Neural cell (in vitro differentiated cells): Measurements from ENCODE around the gene FBXL20. TPM values are rescaled to one million over a fixed set of nuclear protein-coding genes. Genes with fewer than 3 reads are reported as not detected.

Experiments used
- H2AFZ ChIP-seq: fragments of 200-600, 300-800 bp; sonication (generic), shearing (Covaris generic); 2 replicates; pipeline ENCODE4 v1.6.0; 2014; ENCODE audit warnings: low read depth, mild to moderate bottlenecking, antibody characterized with exemption, low read length, moderate library complexity
- H3F3A ChIP-seq: fragments of 200-600 bp; shearing (Covaris generic); 2 replicates; pipeline ENCODE4 v1.6.1; 2016; ENCODE audit warnings: mild to moderate bottlenecking, moderate library complexity, mixed read lengths, antibody characterized with exemption, low read length; ENCODE audit not compliant: insufficient read depth, poor library complexity, severe bottlenecking
- H3K27ac ChIP-seq: fragments of 200-600, 300-800 bp; sonication (generic), shearing (Covaris generic); 2 replicates; pipeline ENCODE4 v1.5.1; 2014; ENCODE audit warnings: mild to moderate bottlenecking, low read length, moderate library complexity
- H3K27me3 ChIP-seq: fragments of 300-800, 200-600 bp; sonication (generic), shearing (Covaris generic); 2 replicates; pipeline ENCODE4 v1.6.0; 2014; ENCODE audit warnings: mild to moderate bottlenecking, low read depth, low read length, moderate library complexity; ENCODE audit not compliant: insufficient read depth
- H3K36me3 ChIP-seq: fragments of 300-800, 200-600 bp; sonication (generic), shearing (Covaris generic); 2 replicates; pipeline ENCODE4 v1.5.1; 2014; ENCODE audit warnings: mild to moderate bottlenecking, antibody characterized with exemption, low read length, moderate library complexity; ENCODE audit not compliant: insufficient read depth
- H3K4me2 ChIP-seq: fragments of 300-800, 200-600 bp; sonication (generic), shearing (Covaris generic); 2 replicates; pipeline ENCODE4 v1.6.0; 2014; ENCODE audit warnings: mild to moderate bottlenecking, low read length
- H3K4me3 ChIP-seq: fragments of 300-800, 200-600 bp; sonication (generic), shearing (Covaris generic); 2 replicates; pipeline ENCODE4 v1.5.1; 2014; ENCODE audit warnings: mild to moderate bottlenecking, low read length, moderate library complexity
- H3K79me2 ChIP-seq: fragments of 200-600 bp; shearing (Covaris generic); replicated peaks from 2 replicates; pipeline ENCODE4 v1.6.0; 2014; ENCODE audit warnings: mild to moderate bottlenecking, low read length, moderate library complexity; ENCODE audit not compliant: insufficient read depth
- H3K9ac ChIP-seq: fragments of 300-800, 200-600 bp; sonication (generic), shearing (Covaris generic); 2 replicates; pipeline ENCODE4 v1.6.1; 2016; ENCODE audit warnings: mild to moderate bottlenecking, low read length, mixed read lengths
- H3K9me2 ChIP-seq: fragments of 200-600 bp; shearing (Covaris generic); 2 replicates; pipeline ENCODE4 v1.6.1; 2016; ENCODE audit warnings: mild to moderate bottlenecking, low read length, mixed read lengths; ENCODE audit not compliant: insufficient read depth
- H3K9me3 ChIP-seq: fragments of 200-600, 300-800 bp; sonication (generic), shearing (Covaris generic); 2 replicates; pipeline ENCODE4 v1.6.1; 2016; ENCODE audit warnings: mild to moderate bottlenecking, mixed run types, low read length, moderate library complexity, mixed read lengths
- H4K20me1 ChIP-seq: fragments of 200-600 bp; shearing (Covaris generic); 2 replicates; pipeline ENCODE4 v1.6.1; 2016; ENCODE audit warnings: mild to moderate bottlenecking, mixed run types; ENCODE audit not compliant: insufficient read depth
- CTCF ChIP-seq: fragments of 450-650 bp; IDR thresholded peaks from 2 replicates; pipeline ENCODE4 v1.5.1; 2014; ENCODE audit warnings: antibody characterized with exemption, mild to moderate bottlenecking, moderate library complexity; ENCODE audit not compliant: poor library complexity, severe bottlenecking
- EP300 ChIP-seq: fragments of 450-650 bp; conservative IDR thresholded peaks from 2 replicates; pipeline ENCODE4 v1.6.1; 2014; ENCODE audit warnings: antibody characterized with exemption, mild to moderate bottlenecking, moderate library complexity; ENCODE audit not compliant: poor library complexity, severe bottlenecking
- EZH2 ChIP-seq: fragments of 200-600, 300-800 bp; shearing (Covaris generic), sonication (generic); IDR thresholded peaks from 2 replicates; pipeline ENCODE4 v1.6.1; 2014; ENCODE audit warnings: antibody characterized with exemption, low read length, borderline replicate concordance, mild to moderate bottlenecking; ENCODE audit not compliant: insufficient read depth, poor library complexity, severe bottlenecking
- MXI1 ChIP-seq: fragments of 450-650 bp; conservative IDR thresholded peaks from 2 replicates; pipeline ENCODE4 v1.6.1; 2014; ENCODE audit warnings: antibody characterized with exemption, mild to moderate bottlenecking; ENCODE audit not compliant: poor library complexity, severe bottlenecking
- POLR2AphosphoS5 ChIP-seq: IDR thresholded peaks from 2 replicates; pipeline ENCODE4 v1.6.1; 2012
- RAD21 ChIP-seq: fragments of 450-650 bp; conservative IDR thresholded peaks from 2 replicates; pipeline ENCODE4 v1.6.1; 2014; ENCODE audit warnings: antibody characterized with exemption, mild to moderate bottlenecking, moderate library complexity
- REST ChIP-seq: IDR thresholded peaks from 2 replicates; pipeline ENCODE4 v1.6.1; 2012; ENCODE audit warnings: borderline replicate concordance
- SMC3 ChIP-seq: fragments of 450-650 bp; conservative IDR thresholded peaks from 2 replicates; pipeline ENCODE4 v1.6.1; 2014; ENCODE audit warnings: antibody characterized with exemption, mild to moderate bottlenecking, moderate library complexity; ENCODE audit not compliant: poor library complexity
- TAF1 ChIP-seq: IDR thresholded peaks from 2 replicates; pipeline ENCODE4 v1.6.1; 2012; ENCODE audit warnings: low read depth
- polyA plus RNA-seq: library from polyadenylated mRNA; depleted of rRNA; stranded (reverse); fragments of >200 nt; gene quantifications from 2 replicates; pipeline ENCODE4 v1.2.3, GENCODE V29; 2014

FBXL20 gene
- polyA plus RNA-seq, 1 donor from 2014 or later, result 12.0 TPM

- H3K27ac ChIP-seq, result no peak overlapping the region
- TF ChIP-seq SMC3 (no peak), MXI1 (no peak), EP300 (no peak), RAD21 (no peak), EZH2 (no peak), POLR2AphosphoS5 (no peak)
- H3K79me2 ChIP-seq, result no peaks in the 10 kb centered on the region
- no peaks in the 10 kb centered on the region for H3K36me3 ChIP-seq
- no peaks in the 10 kb centered on the region for H4K20me1 ChIP-seq
- no peaks in the 10 kb centered on the region for H3K9me2 ChIP-seq
- no peak overlapping the region for H3K4me2 ChIP-seq
- H2AFZ ChIP-seq, result no peak overlapping the region
- no peaks in the 10 kb centered on the region for H3K9me3 ChIP-seq
- H3K27me3 ChIP-seq, result peaks cover 22% of the 10 kb centered on the region
- no peak overlapping the region for H3K4me3 ChIP-seq
- H3K9ac ChIP-seq, result no peak overlapping the region
- no peaks in the 10 kb centered on the region for H3F3A ChIP-seq
These were observed 172.0 kb downstream of the FBXL20 start for GRCh38 chr17:39229274-39229913.

- H2AFZ ChIP-seq, result no peak overlapping the region
- peaks cover 38% of the 10 kb centered on the region for H3K27me3 ChIP-seq
- no peak overlapping the region for H3K9ac ChIP-seq
- no peaks in the 10 kb centered on the region for H3K36me3 ChIP-seq
- H3F3A ChIP-seq, result no peaks in the 10 kb centered on the region
- TF ChIP-seq REST, result no peak
- TF ChIP-seq SMC3, result no peak
- H3K4me2 ChIP-seq, result no peak overlapping the region
- no peaks in the 10 kb centered on the region for H3K9me3 ChIP-seq
- no peaks in the 10 kb centered on the region for H3K9me2 ChIP-seq
- no peak overlapping the region for H3K4me3 ChIP-seq
- no peak overlapping the region for H3K27ac ChIP-seq
- no peaks in the 10 kb centered on the region for H3K79me2 ChIP-seq
- no peaks in the 10 kb centered on the region for H4K20me1 ChIP-seq
These were observed 174.0 kb downstream of the FBXL20 start for GRCh38 chr17:39227364-39227919.

GRCh38 chr17:39225959-39226683, 175.3 kb downstream of the FBXL20 start:
- no peaks in the 10 kb centered on the region for H3K36me3 ChIP-seq
- no peaks in the 10 kb centered on the region for H3F3A ChIP-seq
- peak overlapping the region; percentile 23 for H3K9ac ChIP-seq
- peak overlapping the region; percentile 67 for H3K4me3 ChIP-seq
- H2AFZ ChIP-seq, result no peak overlapping the region
- H3K9me2 ChIP-seq, result no peaks in the 10 kb centered on the region
- H3K79me2 ChIP-seq, result no peaks in the 10 kb centered on the region
- peak overlapping the region; percentile 48 for H3K4me2 ChIP-seq
- no peak overlapping the region for H3K27ac ChIP-seq
- no peaks in the 10 kb centered on the region for H3K9me3 ChIP-seq
- H4K20me1 ChIP-seq, result no peaks in the 10 kb centered on the region
- no peak for TF ChIP-seq POLR2AphosphoS5
- no peak for TF ChIP-seq MXI1
- no peak for TF ChIP-seq SMC3
- no peak for TF ChIP-seq CTCF
- no peak for TF ChIP-seq REST
- no peak for TF ChIP-seq EZH2
- no peak for TF ChIP-seq EP300
- no peak for TF ChIP-seq RAD21
- no peak for TF ChIP-seq TAF1
- peaks cover 38% of the 10 kb centered on the region for H3K27me3 ChIP-seq
